ENCODE results near the gene SRPRA. TPM values are rescaled to one million over a fixed set of nuclear protein-coding genes. Genes with fewer than 3 reads are reported as not detected.

SRPRA gene
- total RNA-seq, 1 donor from 2014 or later, result 61.3 TPM

- no peak for FAIRE-seq
- peak; percentile 15 for DNase-seq (ENCODE audit: low read depth)
- H3K27me3 ChIP-seq (ENCODE audit: control insufficient read depth, insufficient read depth, low read length), result no peaks in the 10 kb centered on the region
- peaks cover 1% of the 10 kb centered on the region for H3K36me3 ChIP-seq (ENCODE audit: control insufficient read depth, insufficient read depth, low read length)
- no peak overlapping the region for H3K4me3 ChIP-seq (ENCODE audit: low read depth, low read length)
- no peak for TF ChIP-seq CTCF (IDR thresholded peaks at IDR 0.05; ENCODE audit: insufficient read depth, low read length, severe bottlenecking)
These were observed 53.9 kb downstream of the SRPRA start for GRCh38 chr11:126214841-126215240.

GRCh38 chr11:126214441-126214840, 54.3 kb downstream of the SRPRA start:
- no peak for TF ChIP-seq CTCF (IDR thresholded peaks at IDR 0.05; ENCODE audit: insufficient read depth, low read length, severe bottlenecking)
- peak; percentile 20 for DNase-seq (ENCODE audit: low read depth)
- Histone ChIP-seq H3K4me3 (ENCODE audit: low read depth, low read length) (no peak overlapping the region), H3K27me3 (ENCODE audit: control insufficient read depth, insufficient read depth, low read length) (no peaks in the 10 kb centered on the region), H3K36me3 (ENCODE audit: control insufficient read depth, insufficient read depth, low read length) (peaks cover 3% of the 10 kb centered on the region)
- no peak for FAIRE-seq

Other genes starting within 250 kb of the SRPRA start
- 2.9 TPM in 2 replicates for gene CDON, start 206.0 kb downstream of the SRPRA start, total RNA-seq
- 23.6 and 47.9 TPM in 2 replicates for gene RPUSD4, start 57.2 kb downstream of the SRPRA start, total RNA-seq
- gene FAM118B, start 57.1 kb downstream of the SRPRA start, total RNA-seq, result 15.5 and 15.8 TPM in 2 replicates
- gene FOXRED1, start 259 bp upstream of the SRPRA start, total RNA-seq, result 16.0 and 16.8 TPM in 2 replicates
- gene TIRAP, start 14.2 kb upstream of the SRPRA start, total RNA-seq, result 2.1 and 3.3 TPM in 2 replicates
- gene DCPS, start 35.2 kb upstream of the SRPRA start, total RNA-seq, result 9.5 and 11.6 TPM in 2 replicates
- 10.9 and 12.4 TPM in 2 replicates for gene ST3GAL4, start 86.8 kb upstream of the SRPRA start, total RNA-seq